ENCODE data around the gene TBL1XR1.
"Not testable (repeated sequence)": the region's sequence is repeated elsewhere in the genome, so short reads cannot be mapped to it uniquely, and the experiment has no call there.

Gene TBL1XR1

DNA sequence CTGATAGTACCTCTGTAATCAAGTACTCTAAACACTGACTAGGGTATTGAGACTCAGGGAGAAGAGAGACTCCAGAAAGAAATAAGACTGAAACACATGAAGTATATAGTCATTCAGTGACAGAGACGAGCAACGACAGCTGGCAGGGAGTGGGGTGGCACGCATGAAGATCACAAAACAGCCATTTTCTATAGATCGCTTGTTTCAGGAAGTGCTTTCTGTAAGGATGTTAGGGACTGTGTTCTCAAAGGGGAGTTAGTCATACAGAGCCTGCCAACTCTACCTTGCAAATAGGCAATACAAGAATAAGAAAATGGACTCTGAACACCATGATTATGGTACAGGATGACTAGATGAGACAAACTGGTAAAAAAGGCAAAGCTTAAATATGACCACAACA lies 139.5 kb downstream of the TBL1XR1 start:
- DNase-seq = no peak

DNA sequence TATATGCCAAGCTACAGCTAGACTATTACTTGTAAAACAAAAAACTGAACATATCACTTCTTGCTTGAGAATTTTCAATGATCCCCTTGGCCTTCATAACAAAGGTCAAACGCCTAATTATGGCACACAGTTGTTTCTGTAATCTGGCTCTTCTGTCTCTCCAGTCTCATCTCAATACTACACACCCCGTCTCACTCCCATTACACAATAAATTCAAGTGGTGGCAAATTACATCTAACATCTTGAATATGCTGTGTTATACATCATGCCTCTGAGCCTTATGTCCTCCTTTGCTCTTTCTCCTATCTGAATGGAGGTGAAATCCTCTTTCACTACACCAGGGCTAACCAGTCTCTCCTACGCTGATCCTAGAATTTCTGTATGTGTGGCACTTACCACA lies 140.4 kb downstream of the TBL1XR1 start:
- no peak for DNase-seq

DNA sequence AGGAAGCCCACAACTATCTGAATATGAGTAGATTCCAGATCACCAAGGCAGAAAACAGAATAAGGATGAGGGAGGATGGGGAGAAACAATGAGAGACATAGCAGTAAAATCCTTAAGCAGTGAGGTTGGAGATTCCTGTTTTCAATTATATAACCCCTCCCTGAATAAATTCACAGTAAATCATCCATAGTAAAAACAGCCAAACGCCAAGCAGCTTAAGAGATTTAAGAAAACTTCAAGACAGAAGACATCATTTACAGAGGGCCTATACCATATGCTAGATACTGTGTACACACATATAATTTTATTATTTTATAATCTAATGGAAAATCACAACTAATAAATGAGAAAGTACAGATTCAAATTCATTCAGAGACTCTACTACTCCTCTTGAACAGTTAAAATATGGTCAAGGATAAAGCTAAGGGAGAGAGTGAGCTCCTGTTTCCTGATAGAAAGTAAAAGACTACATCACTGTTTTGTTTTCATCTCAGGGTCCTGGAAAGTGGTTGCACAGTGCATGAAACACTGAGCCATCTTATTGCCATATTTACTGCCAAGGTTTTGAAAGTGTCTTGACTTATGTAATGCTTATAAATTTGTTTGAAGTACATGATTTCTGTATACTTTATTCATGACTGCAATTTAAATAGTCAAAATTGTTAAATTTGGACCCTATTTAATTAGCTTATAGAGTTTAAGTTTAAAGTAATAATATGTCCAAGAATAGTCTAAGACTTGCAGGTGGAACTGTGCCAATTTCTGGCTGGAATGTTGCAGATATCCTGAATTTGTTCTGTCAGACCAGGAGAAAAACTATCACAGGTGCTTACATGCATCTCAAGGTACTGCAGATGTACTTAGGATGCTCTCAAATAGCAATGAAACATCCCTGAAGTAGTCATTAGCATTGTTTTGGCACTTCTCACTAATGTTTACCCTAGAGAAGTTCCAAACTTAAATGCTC lies 141.4 kb downstream of the TBL1XR1 start:
- DNase-seq = no peak

DNA sequence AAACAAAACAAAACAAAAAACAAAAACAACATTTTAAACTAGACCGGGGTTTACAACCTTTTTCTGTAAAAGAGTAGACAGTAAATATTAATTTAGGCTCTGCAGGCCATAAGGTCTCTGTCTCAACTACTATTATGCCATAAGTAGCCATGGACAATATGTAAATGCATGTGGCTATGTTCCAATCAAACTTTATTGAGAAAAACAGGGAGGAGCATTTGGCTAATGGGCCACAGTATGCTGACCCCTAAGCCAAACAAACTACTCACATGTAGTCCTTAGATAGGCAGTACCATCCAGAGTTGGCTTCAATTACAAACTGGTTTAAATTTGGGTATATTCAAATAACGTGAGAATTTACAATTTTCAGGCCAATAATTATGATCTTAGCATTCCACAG lies 144.2 kb downstream of the TBL1XR1 start:
- no peak for DNase-seq

DNA sequence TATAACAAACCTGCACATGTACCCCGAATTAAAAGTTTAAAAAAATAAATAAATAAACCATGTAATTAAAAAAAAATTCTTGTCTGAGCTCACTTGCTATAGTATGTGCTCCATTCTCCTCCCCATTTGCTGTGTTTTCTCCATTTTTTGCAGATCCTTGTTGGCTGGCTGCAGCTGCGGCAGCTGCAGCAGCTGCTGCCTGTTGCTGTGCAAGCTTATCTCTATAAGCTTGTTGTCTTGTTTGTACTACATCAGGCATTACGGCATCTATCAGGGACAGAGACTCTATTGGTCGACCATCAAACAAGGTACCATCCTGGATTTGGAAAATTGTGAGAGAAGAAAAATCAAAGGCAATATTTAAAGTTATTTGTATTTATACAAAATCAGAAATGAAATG lies 145.9 kb downstream of the TBL1XR1 start:
- DNase-seq = no peak

DNA sequence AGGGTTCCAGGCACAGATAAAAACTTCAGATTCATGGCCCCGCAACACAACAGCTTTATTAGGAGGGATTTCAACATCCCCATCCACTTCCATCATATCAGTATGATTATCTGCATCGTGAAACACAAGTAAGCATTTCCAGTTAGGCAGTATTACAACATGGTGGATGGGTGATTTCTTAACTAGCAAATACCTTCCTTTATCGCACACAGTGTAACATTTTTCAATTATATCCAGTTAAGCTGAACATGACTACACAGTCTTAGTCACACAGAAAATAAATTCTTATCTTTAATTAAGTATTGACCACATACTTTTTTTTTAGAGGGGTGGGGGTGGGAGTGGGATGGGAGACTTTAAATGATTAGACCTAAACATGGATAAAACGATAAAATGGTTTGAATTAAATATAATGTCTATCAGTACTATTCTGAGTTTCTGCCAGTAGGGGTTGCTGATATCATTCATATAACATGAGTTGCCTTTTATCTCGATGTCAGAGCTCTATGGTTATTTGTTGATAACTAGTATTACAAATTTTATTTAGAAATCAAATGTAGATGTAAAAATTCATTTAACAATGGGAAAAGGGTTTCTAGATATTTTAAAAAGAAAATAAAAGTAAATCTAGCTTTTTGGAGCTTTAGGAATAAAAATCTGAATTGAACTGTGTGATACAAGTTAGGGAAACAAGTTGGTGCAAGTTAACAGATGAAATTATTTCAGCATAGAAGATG lies 146.6 kb downstream of the TBL1XR1 start:
- no peak for DNase-seq

DNA sequence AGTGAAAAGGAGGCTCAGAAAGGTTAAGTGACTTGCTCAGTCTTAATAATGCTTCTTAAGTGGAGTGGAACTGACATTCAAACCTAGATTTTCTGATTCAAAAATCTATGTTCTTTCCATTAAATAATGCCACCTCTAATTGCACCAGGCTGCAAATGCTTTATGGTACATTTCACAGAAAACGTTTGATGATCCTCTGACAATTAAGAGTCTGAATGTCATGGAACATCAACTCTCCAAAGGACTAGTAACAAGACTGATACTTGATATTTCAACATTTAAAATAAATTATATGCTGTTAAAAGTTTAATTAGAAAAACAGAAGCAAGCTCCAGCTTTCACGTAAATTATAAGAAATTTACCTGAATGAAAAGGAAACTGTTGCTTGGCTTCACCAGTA lies 151.5 kb downstream of the TBL1XR1 start:
- DNase-seq = no peak

DNA sequence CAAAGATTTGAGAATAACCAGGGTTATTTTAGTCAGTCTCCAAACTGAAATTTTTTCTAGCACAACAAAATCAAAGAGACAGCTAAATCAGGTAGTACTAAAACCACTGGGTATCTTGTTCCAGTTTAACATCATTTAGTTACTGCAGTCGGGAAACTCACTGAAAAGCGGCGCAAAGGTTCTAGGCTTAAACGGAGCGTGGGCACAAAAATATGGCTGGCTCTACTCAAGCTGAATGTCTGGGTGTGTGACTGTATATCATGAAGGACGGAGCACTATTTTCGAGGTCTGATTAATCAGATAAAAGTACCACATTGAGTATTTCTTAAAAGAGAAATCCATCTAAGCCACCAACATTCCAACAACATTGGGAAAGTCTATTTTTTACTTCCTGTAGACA lies 152.1 kb downstream of the TBL1XR1 start:
- DNase-seq = no peak

DNA sequence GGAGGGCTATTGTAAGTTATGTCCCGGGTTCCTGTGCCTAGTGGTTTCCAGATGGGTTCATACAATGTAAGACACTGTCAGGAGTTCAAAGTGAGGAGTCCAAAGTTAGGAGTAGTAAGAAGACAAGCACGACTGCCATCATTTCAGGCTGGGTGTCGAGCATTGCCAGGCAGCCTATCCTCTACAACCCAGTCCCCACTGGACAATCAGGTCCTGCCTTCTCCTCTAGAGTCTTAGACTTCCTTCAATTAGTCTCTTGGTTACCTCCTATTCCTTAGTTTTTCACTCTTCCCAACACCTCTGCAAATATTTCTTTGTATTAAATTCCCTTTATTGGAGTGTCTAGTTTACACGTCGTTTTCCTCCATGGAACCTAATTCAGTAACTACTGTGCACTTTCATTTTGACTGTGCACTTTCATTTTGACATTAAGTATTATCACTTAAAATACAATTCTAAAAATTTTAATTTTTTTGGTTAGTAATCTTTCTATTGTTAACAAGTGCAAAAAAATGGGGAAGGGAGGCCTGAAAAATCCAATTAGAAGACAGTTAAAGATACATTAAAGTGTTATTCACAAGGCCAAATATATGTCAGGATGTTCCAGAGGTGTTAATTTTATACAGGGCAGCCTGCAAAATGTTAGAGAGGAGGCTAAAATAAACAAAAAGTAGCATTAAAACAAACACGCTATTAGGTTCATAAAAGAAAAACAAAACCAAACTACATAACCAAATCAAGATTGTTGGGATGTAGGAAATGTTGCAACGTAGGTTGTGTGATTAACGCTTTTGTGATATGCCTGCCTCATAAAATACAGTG lies 155.3 kb downstream of the TBL1XR1 start:
- DNase-seq = no peak

DNA sequence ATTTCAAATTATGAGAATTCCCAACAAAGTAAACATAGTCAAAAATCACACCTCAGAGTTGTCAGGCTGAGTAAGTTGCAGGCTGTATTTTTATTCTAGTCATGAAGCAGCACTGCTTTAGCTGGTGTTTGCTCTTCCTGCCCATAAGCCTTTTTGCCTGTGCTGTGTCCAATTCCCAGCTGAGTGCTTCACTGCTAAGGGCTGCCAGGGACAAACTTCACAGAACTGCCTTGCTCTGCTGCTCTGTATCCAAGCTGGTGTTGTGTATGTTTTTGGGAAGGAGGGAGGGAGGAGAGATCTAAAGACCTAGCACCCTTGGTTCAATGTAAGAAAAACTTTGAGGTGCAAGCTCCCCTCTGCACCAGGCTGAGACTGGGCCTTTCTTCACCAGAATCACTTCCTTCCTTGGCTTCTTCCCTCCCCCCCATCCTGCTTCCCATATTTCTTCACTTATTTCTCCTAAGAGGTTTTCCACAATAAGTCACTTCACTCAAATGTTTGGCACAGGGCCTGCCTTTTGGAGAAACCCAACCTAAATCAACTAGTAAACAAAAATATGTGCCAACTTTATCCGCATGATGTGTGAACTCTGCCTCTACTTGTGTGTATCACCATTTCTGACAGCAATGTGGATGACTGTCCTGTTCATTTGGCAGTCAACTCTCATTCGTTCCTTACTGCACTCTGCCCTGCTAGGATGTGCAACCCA lies 156.1 kb downstream of the TBL1XR1 start:
- DNase-seq = no peak

DNA sequence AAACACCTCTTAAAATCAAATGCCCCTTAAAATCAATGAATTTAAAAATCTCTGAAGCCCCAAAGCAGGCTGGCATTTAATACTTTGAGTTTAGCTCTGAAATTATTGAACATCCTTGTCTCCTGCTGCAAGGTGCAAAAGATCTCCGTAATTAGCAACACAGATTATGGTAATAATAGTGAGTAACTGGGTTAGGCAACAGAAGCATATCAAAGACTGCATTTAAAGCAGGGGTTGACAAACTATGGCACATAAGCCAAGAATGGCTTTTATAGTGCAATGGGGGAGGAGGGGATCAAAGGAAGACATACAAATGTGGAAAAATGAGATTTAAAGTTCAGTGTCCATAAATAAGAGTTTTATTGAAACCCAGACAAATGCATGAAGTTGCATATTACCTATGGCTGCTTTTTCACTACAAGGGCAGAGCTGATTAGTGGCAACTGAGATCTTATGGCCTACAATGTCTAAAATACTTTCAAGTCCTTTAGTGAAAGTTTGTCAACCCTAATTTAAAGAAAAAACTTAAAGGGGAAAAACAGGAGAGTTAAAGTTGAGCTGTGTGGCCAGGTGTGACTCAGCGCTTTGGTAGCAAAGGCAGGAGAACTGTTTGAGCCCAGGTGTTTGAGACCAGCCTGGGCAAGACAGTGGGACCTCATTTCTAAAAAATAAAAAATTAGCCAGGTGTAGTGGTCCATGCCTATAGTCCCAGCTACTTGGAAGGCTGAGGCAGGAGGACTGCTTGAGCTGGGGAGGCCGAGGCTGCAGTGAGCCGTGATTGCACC lies 157.6 kb downstream of the TBL1XR1 start:
- no peak for DNase-seq

DNA sequence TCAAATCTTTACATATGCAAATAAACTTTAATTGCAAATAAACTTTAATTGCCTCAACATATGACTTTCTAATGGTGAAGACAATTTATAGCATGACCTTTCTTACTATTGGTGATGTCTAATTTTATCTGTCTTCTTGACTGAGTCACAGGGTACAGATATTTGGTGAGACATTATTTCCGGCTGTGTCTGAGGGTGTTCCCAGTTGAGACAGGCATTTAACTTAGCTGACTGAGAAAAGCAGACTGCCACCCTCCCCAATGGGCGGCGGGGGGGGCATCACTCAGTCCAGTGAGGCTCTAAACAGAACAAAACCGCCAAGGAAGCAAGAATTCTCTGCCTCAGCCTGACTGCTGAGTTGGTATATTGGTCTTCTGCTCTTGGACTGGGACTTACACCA lies 160.0 kb downstream of the TBL1XR1 start:
- no peak for DNase-seq

DNA sequence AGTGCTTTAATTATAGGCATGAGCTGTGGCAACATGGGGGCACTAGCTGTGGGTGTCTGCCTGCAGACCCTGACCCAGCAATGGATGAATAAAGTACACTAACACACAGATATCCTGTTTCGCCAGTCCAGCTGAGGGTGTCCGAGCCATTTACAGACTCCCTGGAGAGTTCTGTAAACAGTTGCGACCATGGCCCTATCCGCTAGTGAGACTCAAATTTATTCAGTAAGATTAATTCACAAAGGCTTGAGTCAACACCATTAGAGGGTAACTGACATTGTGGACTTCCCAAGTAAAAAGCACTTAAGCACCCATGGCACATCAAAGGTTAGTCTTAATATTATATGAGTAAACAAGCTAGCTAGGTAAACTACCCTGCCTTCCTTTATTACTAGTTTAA lies 161.6 kb downstream of the TBL1XR1 start:
- no peak for DNase-seq

DNA sequence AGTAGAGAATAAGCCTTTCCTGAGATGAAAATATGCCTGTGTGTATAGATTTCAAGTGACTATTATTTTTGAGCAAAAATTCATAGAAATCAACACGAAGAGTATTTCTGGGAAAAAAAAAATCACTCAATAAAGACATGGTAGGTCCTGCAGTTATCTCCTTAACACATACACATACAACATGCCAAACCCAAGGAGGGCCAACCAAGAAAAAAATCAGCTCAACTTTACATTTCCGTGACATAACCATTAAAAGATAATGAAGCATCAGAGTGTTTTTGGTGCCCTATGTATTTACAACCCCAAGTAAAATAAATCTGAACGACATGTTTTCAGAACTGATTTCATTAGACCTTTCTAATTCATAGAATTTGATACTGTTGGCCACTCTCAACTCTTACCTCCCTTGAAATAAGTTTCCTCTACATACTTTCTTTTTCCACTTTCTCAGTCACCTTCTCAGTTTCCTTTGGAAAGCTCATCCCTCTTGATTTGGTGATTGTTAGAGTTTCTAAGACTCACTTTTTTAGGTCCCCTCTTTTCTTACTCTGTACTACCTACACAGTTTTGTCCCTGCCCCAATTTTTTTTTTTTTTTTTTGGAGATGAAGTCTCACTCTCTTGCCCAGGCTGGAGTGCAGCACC lies 162.3 kb downstream of the TBL1XR1 start:
- no peak for DNase-seq

DNA sequence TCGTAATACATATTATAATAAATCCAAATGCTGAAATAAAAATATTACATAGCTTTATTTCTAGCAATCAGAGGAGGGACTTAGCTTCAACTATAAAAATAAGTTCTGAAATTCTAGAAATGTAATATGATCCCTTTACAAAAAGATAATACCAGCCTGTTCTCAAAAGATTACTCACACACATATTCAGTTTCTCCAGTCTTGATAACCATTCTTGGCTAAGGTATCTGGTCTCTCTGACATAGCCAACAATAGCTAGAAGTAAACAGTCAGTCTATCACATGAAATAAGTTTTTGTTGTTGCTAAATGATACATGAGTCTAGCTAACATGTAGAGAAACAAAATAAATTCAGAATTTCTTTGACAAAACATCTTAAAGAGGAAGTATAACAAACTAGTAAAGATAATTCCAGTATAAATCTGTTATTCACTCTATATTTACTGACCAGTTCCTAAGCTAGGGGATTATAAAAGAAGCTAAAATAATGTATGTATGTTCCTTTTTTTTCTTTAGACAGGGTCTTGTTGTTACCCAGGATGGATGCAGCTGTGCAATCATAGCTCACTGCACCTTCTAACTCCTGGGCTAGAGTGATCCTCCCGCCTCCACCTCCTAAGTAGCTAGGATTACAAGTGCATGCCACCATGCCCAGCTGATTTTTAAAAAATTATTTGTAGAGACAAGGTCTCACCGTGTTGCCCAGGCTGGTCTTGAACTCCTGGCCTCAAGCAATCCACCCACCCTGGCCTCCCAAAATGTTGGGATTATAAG lies 170.6 kb downstream of the TBL1XR1 start:
- no peak for DNase-seq

DNA sequence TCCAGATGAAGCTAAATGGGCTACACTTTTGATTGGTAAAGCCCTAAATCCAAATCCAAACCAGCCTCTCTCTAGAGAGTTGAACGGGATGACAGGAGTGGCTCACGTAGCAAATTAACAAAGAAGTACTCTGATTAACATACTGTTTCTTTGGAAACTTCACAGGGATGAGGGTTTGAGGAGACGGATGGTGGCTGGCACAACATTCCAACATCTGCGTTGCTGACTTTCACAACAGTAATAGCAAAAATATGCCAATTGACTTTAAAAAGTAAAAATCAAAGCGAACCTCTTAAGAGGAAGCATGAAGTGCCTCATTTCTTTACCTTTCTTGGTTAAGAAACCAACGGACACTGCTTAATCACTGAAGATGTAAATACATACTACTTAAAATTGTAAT lies 181.4 kb downstream of the TBL1XR1 start:
- no peak for DNase-seq

DNA sequence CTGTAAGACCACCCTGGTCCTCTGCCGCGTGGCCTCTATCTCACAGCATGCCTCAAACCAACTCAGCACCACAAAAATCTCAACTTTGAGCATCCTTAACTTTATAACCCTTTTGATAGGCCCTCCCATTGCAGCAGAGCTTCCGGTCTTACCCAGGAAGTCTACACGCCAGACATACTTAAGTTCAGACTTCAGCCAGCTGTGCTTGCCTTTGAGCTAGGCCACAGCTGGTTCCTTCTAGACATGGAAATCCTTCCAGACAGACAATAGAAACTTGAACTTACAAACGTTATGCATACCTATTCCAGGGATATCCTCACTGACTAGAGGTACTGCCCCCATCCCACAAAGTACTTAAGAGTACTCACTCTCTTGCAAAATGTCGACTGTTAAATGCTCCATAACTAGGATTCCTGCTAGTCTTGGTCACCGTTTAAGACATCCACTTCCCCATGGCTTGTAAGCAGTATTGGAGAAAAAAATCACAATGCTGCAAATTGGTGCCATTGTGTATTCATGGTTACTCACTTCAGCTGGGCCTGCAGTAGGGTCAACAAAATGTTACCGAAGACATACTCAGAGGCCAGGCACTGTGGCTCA lies 183.5 kb downstream of the TBL1XR1 start:
- DNase-seq = no peak

DNA sequence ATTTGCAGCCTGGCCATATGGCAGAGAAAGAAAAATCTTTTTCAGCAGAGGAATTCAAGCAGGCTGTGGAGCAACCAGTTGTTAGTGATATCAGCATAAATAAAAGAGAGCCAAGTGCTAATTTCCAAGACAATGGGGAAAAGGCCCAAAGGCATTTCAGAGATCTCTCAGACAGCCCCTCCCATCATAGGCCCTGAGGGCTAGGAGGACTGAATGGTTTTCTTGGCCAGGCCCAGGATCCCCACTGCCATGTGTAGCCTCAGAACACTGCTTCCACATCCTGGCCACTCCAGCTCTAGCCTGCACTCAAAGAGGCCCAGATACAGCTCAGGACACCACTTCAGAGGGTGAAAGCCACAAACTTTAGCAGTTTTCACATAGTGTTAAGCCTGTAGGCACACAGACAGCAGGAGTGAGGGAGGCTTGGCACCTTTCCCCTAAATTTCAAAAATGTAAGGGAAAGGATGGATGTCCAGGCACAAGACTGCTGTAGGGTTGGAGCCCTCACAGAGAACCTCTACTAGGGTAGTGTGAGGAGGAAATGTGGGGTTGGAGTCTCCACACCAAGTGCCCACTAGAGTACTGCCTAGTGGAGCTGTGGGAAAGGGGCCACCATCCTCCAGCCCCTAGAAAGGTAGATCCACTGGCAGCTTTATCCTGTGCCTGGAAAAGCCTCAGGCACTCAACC lies 191.4 kb downstream of the TBL1XR1 start:
- DNase-seq = no peak

DNA sequence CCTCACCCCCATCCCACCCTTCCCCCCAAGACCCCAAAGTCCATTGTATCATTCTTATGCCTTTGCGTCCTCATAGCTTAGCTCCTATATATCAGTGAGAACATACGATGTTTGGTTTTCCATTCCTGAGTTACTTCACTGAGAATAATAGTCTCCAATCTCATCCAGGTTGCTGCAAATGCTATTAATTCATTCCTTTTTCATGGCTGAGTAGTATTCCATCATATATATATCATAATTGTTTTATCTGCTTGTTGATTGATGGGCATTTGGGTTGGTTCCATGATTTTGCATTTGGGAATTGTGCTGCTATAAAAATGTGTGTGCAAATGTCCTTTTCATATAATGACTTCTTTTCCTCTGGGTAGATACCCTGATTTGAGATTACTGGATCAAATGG lies 197.1 kb downstream of the TBL1XR1 start:
- not testable (repeated sequence) for DNase-seq

Data from activated CD4-positive, alpha-beta T cell treated with anti-CD3 and anti-CD28 coated beads for 1 hour (primary cell).